NCI-H1048 (cell line): ENCODE measurements around the gene NR2F1.

ENCODE experiments used
- DNase-seq: peaks from one replicate; lab custom pipeline; 2025; lab: John Stamatoyannopoulos, UW

NR2F1 gene

DNA sequence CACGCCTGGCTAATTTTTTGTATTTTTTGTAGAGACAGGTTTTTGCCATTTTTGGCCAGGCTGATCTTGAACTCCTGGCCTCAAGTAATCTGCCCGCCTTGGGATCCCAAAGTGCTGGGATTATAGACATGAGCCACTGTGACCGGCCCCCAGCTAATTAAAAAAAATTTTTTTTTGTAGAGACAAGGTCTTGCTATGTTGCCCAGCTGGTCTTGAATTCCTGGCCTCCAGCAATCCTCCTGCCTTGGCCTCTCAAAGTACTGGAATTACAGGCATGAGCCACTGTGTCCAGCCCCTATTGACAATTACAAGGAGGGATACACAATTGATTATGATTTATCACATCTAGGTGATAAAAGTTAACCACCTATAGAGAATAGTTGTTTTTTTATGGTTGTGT, 59.5 kb downstream of the NR2F1 start:
- DNase-seq: no peak
